GM19438 (cell line): ENCODE data around the gene EEIG1.
"Not testable (repeated sequence)": the region's sequence is repeated elsewhere in the genome, so short reads cannot be mapped to it uniquely, and the experiment has no call there.

Experiments used
- ATAC-seq: cut with Tn5 transposase; IDR thresholded peaks from one replicate; pipeline ENCODE4 v1.9.1; 2021; ENCODE audit warnings: low read depth; ENCODE audit not compliant: unreplicated experiment

The EEIG1 gene

GRCh38 chr9:127980706-127981558 lies at the start of gene EEIG1:
Gene EEIG1 (minus strand): TSS chr9:127980989. CDS start chr9:127980137, 852 bp downstream.
- peak; percentile 61 for ATAC-seq

DNA sequence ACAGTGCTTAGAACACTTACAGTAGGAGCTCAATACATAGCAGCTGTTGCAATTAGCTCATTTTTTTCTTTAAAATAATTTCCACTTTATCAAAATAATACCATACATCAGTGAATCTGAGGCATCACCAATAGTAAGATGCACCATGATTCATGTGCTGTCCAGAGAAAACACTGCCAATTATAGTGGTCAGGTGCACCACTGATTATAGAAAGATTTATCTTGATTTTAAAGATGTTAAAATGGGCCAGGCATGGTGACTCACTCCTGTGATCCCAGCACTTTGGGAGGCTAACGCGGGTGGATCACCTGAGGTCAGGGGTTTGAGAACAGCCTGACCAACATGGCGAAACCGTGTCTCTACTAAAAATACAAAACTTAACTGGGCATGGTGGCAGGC lies 46.9 kb upstream of the EEIG1 start:
- ATAC-seq: no peak

- ATAC-seq: no peak
Observed at GRCh38 chr9:128026773-128027541, 46.2 kb upstream of the EEIG1 start.

GRCh38 chr9:128026255-128026772 lies 45.5 kb upstream of the EEIG1 start:
- ATAC-seq: no peak

GRCh38 chr9:128025736-128026135 lies 44.9 kb upstream of the EEIG1 start:
- no peak for ATAC-seq

- no peak for ATAC-seq
Observed at GRCh38 chr9:128024761-128025308, 44.0 kb upstream of the EEIG1 start.

DNA sequence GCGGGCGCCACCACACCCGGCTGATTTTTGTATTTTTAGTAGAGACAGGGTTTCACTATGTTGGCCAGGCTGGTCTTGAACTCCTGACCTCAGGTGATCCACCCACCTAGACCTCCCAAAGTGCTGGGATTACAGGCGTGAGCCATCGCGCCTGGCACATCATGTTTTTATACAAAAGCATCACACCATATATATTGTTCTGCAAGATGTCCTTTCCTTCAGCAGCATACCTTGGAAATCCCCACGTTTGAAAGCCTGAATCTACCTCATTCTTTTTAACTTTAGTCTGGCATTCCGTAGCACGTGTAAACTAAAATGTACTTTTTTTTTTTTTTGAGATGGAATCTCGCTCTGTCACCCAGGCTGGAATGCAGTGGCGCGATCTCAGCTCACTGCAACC lies 42.9 kb upstream of the EEIG1 start:
- not testable (repeated sequence) for ATAC-seq

GRCh38 chr9:128022886-128023285 lies 42.1 kb upstream of the EEIG1 start:
- ATAC-seq: no peak

- ATAC-seq: no peak
Observed at GRCh38 chr9:128021098-128021497, 40.3 kb upstream of the EEIG1 start.

DNA sequence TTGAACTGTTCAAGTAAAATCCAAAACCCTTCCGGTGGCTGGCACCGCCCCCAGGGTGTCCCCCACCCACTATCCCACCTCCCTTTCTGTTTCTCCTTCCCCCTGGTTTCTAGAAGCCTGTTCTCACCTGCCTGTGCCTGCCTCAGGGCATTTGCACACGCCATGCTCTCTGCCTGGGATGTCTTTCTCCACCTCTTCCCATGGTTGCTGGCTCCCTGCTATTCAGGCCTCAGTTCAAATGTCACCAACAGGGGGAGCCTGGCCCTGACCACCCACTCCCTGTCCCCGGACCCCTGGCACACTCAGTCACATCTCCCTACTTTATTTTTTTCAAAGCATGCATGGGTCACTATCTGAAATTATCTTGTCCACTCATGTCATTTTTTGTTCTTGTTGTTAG lies 39.9 kb upstream of the EEIG1 start:
- ATAC-seq: no peak

- ATAC-seq: no peak
Observed at GRCh38 chr9:128015696-128016095, 34.9 kb upstream of the EEIG1 start.

DNA sequence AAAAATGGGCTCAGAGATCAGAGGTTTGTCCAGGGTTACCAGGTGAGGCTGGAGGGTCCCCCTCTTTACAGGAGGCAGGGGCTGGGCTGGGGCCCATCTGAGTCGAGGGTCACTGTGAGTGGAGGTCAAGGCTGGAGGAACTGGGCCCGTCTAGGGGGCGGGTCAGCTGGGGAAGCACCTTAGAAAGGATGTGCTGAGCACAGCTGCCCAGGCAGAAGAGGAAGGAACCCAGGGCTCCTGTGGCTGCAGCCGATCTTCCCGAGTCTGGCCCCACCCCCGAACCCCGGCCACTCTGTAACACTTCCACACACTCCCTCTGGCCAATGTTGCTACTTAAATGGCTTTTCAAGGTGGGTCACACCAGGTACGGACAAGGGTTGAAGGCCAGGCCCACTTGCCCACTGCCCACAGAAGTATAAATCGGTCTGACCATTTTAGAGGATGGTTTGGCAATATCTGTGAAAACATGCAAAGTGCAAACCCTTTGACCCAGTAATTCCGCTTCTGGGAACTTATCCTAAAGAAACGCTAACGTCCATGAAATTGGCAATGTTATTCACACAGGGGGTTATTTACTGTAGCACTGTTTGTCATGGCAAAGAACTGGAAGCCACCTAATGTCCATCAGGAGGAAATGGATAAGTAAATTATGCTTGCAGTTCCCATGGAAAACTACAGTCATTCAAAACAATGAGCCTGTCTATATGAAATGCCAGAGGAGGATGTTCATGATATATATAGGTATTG lies 30.5 kb upstream of the EEIG1 start:
- no peak for ATAC-seq

- ATAC-seq: no peak
Observed at GRCh38 chr9:128009639-128010038, 28.9 kb upstream of the EEIG1 start.

- ATAC-seq: no peak
Observed at GRCh38 chr9:128008171-128008570, 27.4 kb upstream of the EEIG1 start.

DNA sequence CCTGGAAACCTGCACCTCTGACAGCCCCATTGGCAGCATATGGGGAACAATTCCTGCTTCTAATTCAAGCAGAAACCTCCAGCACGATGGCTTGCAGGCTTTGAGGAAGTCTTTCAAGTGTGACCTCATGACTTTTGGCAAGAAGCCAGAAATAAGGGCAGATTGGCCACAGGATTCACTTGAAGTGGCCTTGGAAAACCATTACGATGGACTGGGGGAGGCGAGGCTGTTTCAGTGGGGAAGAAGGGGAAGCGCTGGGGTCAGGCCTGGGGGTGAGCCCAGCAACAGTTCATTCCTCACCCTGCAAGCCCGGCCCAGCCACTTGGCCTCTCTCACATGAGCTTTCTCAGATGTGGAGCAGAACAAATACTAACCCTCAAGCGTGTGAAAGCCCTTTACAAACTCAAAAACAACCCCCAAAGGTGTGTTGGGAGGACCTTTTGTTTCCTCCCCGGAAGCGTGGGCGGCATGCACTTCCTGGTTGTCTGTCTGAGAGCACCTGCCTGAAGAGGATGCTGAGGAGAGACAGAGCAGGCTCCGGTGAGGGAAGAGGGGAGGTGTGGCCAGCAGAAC lies 26.9 kb upstream of the EEIG1 start:
- ATAC-seq: peak; percentile 76

GRCh38 chr9:128006332-128006996 lies 25.7 kb upstream of the EEIG1 start:
- ATAC-seq: no peak

DNA sequence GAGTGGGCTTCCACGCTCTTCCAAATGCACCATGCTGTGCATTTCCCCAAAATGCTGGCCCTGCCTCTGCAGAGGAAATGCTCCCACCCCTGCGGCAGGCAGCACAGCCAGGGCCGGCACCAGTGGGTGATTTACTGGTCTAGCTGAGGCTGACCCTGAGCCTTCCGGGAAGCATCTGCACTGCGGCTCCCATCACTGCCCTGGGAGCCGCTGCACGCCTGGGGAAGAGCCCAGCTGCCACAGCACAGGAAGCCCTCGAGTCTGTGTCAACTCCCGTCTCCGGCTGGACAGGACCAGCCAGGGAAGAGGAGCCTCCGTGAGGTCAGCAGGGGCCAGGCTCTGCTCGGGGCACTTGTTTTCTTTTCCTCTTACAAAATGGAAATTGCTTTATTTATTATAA lies 25.1 kb upstream of the EEIG1 start:
- ATAC-seq: no peak

GRCh38 chr9:128003966-128004604 lies 23.3 kb upstream of the EEIG1 start:
- ATAC-seq: no peak

DNA sequence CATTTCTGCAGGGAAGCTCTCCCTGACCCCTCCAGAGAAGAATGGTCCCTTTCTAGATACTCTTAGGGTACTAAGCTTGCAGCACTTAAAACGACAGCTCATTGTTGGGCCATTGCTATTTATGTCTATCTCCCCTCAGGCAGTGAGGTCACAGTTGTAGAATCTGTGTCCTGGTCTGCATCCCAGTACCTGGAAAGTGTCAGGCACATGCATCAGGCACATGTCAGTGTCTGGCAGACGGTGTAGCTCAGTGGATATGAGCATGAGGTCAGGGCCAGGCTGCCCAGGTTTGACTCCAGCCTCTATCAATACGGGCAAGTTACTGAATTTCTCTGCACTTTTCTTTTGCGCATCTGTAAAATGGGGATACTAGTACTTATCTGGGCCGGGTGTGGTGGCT lies 22.2 kb upstream of the EEIG1 start:
- no peak for ATAC-seq
